HUDEP-2 (cell line): Measurements from ENCODE around the gene PNMT.
"Not testable (repeated sequence)": the region's sequence is repeated elsewhere in the genome, so short reads cannot be mapped to it uniquely, and the experiment has no call there.

Experiments used
- DNase-seq, 76 experiments: peaks; one replicate each; lab custom pipeline; 2025; ENCODE audit not compliant: unreplicated experiment in 76 of 76; lab: John Stamatoyannopoulos, UW

The PNMT gene

DNA sequence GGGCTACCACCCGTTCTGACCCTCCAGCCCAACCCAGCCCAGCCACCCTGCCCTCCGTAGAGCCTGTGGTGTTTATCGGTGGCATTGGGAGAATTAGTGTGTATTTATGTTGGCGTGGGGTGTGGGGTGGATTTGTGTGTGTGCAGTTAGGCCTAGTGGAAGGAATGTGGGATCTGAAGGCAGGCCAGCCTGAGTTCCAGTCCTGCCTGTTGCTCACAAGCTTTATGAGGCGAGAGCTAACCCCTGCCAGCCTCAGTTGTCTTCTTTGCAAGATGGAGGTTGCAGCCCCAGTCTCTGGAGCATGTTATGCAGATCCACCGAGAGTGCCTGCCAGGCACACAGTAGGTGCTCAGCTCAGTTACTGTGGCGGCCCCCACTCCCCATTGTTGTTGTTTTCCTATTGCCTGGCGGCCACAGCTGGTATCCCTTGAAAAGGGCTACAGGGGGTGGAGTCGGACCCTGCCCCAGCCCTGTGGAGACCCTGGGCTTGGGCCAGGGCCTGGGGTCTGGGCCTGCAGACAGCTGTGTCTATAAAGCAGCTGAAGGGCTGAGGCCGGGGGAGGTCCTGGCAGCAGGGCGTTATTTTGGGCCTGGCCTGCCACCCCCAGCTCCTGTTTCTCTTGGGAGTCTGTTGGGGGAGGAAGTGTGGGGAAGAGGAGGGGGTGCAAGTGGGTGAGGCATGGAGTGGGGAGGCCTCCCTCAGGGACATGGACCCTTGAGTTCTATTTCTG lies 36.7 kb downstream of the PNMT start:
- no peak for DNase-seq

GRCh38 chr17:39705786-39706348 lies 37.6 kb downstream of the PNMT start:
- no peak for DNase-seq

GRCh38 chr17:39706383-39706782 lies 38.1 kb downstream of the PNMT start:
- DNase-seq: no peak

DNA sequence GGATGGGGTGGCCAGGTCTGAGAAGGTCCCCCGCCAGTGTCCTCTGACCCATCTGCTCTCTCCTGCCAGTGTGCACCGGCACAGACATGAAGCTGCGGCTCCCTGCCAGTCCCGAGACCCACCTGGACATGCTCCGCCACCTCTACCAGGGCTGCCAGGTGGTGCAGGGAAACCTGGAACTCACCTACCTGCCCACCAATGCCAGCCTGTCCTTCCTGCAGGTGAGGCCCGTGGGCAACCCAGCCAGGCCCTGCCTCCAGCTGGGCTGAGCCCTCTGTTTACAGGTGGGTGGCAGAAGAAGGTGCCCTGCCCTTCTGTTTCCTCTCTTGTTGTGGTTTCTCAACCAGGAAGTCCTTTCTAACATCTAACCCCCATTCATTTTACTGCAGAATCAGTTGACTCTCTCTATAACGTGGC lies 38.7 kb downstream of the PNMT start:
- DNase-seq: no peak

DNA sequence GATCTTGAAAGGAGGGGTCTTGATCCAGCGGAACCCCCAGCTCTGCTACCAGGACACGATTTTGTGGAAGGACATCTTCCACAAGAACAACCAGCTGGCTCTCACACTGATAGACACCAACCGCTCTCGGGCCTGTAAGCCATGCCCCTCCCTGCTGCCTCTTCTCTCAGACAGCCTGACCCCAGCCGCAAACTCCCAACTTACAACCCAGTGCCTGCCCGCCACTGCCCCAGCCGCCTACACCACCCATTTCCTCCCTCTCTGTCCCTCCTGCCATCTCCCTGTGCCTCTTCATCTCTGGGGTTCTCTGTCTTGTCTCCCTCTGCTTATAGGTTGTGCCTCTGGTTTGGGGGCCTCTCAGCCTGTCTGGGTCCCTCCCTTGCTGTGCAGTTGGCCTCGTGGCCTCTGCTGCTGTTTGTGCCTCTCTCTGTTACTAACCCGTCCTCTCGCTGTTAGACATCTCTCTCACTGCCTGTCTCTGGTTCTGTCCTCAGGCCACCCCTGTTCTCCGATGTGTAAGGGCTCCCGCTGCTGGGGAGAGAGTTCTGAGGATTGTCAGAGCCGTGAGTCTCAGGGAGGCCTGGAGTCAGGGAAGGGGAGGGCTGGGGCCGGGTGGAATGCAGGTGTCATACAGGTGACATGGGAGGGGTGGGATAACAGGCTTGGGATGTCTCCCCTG lies 41.2 kb downstream of the PNMT start:
- DNase-seq: no peak

- DNase-seq: no peak
These were observed 42.0 kb downstream of the PNMT start for GRCh38 chr17:39709998-39710964.

GRCh38 chr17:39711071-39711470 lies 42.8 kb downstream of the PNMT start:
- not testable (repeated sequence) for DNase-seq

DNA sequence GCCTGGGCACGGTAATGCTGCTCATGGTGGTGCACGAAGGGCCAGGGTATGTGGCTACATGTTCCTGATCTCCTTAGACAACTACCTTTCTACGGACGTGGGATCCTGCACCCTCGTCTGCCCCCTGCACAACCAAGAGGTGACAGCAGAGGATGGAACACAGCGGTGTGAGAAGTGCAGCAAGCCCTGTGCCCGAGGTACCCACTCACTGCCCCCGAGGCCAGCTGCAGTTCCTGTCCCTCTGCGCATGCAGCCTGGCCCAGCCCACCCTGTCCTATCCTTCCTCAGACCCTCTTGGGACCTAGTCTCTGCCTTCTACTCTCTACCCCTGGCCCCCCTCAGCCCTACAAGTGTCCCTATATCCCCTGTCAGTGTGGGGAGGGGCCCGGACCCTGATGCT lies 43.6 kb downstream of the PNMT start:
- DNase-seq: no peak

- DNase-seq: no peak
These were observed 46.0 kb downstream of the PNMT start for GRCh38 chr17:39714234-39714633.

- DNase-seq: no peak
These were observed 47.3 kb downstream of the PNMT start for GRCh38 chr17:39715375-39716072.

DNA sequence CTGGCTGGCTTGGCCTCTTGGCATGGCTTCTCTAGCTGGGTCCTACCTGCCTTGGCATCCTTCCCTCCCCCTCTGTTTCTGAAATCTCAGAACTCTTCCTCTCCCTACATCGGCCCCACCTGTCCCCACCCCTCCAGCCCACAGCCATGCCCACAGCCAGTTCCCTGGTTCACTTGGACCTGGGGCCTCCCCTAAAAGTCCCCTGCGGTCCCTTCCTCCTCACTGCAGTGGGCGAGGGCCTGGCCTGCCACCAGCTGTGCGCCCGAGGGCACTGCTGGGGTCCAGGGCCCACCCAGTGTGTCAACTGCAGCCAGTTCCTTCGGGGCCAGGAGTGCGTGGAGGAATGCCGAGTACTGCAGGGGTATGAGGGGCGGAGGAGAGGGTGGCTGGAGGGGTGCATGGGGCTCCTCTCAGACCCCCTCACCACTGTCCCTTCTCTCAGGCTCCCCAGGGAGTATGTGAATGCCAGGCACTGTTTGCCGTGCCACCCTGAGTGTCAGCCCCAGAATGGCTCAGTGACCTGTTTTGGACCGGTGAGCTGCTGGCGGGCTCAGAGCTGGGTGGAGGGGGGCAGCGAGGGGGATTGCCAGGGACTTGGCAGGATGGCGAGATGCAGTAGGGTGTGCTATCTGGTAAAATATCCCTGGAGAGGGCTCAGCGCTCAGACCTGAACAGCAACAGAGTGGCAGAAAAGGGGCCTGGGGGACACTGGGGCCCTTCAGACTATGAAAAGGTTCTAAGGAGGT lies 48.0 kb downstream of the PNMT start:
- DNase-seq: no peak

- DNase-seq: peak in 9 of 76 experiments; percentile 7 to 41 (median 14)
These were observed 48.8 kb downstream of the PNMT start for GRCh38 chr17:39716879-39717536.

DNA sequence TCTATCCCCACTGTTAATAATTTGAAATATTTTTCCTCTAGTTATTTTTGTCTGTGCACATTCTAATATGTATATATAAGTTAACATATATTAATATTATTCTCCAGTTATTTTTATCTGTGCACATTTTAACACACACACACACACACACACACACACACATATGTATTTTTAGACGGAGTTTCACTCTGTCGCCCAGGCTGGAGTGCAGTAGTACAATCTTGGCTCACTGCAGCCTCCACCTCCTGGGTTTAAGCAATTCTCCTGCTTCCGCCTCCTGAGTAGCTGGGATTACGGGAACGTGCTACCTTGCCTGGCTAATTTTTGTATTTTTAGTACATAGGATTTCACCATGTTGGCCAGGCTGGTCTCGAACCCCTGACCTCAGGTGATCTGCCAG lies 49.4 kb downstream of the PNMT start:
- DNase-seq: no peak

DNA sequence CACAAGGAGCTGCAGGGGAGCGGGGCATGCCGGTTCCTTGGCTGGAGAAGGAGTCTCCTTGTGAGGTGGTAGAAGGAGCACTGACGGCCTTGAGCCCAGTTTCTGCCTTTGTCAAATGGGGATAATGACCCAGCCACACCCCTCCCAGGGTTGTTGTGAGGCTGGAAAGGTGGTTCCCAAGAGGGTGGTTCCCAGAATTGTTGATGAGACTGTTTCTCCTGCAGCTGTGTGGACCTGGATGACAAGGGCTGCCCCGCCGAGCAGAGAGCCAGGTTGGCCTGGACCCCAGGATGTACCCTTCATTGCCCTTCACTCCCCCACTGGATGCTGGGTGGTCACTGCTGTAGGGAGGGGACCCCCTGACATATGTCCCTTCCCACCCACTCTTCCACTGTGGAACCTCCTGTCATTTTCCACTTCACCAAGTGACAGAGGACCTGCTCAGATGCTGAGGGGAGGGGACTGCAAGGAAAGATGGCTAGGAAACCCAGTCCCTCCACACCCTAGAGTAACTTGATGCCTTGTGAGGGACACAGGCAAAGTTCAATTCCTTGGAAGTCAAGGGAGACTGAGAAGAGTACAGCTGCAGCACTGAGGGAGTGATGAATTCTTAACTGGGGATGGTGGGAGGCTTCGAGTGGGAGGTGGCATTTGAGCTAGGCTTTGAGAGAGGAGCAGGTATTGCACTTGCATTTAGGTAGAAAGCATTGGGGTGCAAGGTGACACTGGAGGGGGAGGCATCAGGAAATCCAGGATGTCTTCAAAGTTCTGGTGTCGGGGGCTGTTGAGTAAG lies 51.5 kb downstream of the PNMT start:
- DNase-seq: no peak
